Testis (tissue), 2 donors: ENCODE results near the gene ARHGEF40.

ENCODE experiments used
- CTCF ChIP-seq, 3 experiments: fragments of 450-650 bp in 2 of 3; fragments of 200-600 bp in 1 of 3; sonication (generic) in 1 of 3; IDR thresholded peaks; one replicate each; pipeline ENCODE4 v1.5.1; 2016 to 2019; ENCODE audit warnings: antibody characterized with exemption in 3 of 3, mild to moderate bottlenecking in 2 of 3, moderate library complexity in 1 of 3
- POLR2A ChIP-seq: fragments of 450-650 bp; IDR thresholded peaks from one replicate; pipeline ENCODE4 v1.6.1; 2017; ENCODE audit warnings: antibody characterized with exemption, mild to moderate bottlenecking, moderate library complexity

GRCh38 chr14:21034707-21035106 lies 35.4 kb upstream of the ARHGEF40 start, which contains the start of gene RNASE13:
- no peak for TF ChIP-seq CTCF (IDR thresholded peaks at IDR 0.05)
- TF ChIP-seq POLR2A, result no peak
